ENCODE results near the gene FAM184A. TPM values are rescaled to one million over a fixed set of nuclear protein-coding genes. Genes with fewer than 3 reads are reported as not detected.

Gene FAM184A
- total and polyA plus RNA-seq, 2 of the 8 experiments (the other 6 are each of a cell fraction or from before 2014, with no cell fraction given), result 6.3 to 11.3 TPM

GRCh38 chr6:119034827-119035458 is 43.5 kb downstream of the FAM184A start (continued):
- TF ChIP-seq CHD7 (IDR thresholded peaks at IDR 0.05; ENCODE audit: insufficient replicate concordance, low read length), result peak; percentile 35
- no peak for TF ChIP-seq MAX (IDR thresholded peaks at IDR 0.05)
- no peak for TF ChIP-seq POLR2A (IDR thresholded peaks at IDR 0.05; ENCODE audit: control extremely low read depth in 1 of 2, low read depth in 2 of 2, low read length in 2 of 2)
- TF ChIP-seq POU5F1 (IDR thresholded peaks at IDR 0.05; ENCODE audit: low read depth, low read length), result no peak
- no peak for TF ChIP-seq HDAC2 (IDR thresholded peaks at IDR 0.05; ENCODE audit: borderline replicate concordance in 1 of 2, low read depth in 2 of 2, low read length in 2 of 2)
- no peak for TF ChIP-seq RNF2 (IDR thresholded peaks at IDR 0.05; ENCODE audit: borderline replicate concordance, low read depth, low read length, missing control alignments, poor library complexity, severe bottlenecking)
- TF ChIP-seq KDM1A (IDR thresholded peaks at IDR 0.05; ENCODE audit: borderline replicate concordance, low read length), result no peak
- TF ChIP-seq ATF3 (IDR thresholded peaks at IDR 0.05; ENCODE audit: insufficient read depth, low read depth, low read length), result no peak
- no peak for TF ChIP-seq FOSL1 (IDR thresholded peaks at IDR 0.05; ENCODE audit: insufficient read depth, low read depth, low read length)
